Epithelial cell of esophagus (primary cell): ENCODE measurements around the gene ABLIM1.

Source experiments
- DNase-seq: peaks from one replicate; pipeline ENCODE4 v3.0.0; 2010; ENCODE audit warnings: low read depth
- H3K4me3 ChIP-seq: 2 replicates; pipeline ENCODE4 v1.5.1; 2011; ENCODE audit warnings: mild to moderate bottlenecking, low read length, control low read depth
- TF ChIP-seq, protein P1 (sequence below): IDR thresholded peaks from 2 replicates; pipeline ENCODE4 v1.5.1; 2011; ENCODE audit warnings: low read depth, mild to moderate bottlenecking, low read length, control low read depth, inconsistent platforms; ENCODE audit not compliant: insufficient read depth; ENCODE audit errors: missing control alignments

The ABLIM1 gene

DNA sequence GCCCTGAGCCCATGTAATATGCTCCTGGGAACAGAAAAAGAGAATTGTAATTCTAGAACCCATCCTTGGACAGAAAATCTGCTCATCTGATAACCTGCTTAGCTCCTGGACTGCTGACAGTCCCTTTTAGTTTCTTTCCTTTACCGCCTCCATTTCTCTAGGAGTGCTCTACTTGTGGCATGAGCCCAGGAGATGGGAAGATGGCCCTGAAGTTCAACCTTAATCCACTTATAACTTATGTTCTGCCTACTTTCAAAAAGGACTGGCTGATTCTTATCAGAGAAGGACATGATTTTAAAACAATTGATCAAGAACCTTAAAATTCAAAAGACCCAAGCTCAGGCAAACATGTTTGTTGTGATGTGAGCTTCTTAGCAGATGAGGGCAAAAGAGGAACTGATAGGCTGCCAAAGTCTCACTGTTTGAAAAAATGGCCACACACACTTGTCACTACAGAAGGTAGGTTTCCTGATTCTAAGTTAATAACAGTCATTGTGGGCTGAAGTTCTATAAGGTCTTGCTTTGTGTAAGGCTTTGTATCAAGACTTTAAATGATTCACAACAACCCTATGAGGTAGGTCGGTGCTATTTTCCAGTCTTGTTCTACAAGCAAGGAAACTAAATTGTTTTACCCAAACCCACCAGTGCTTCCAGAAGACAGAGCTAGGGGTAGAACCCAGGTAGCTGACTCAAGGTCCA lies 159.5 kb downstream of the ABLIM1 start:
- no peak for DNase-seq
- TF ChIP-seq, protein P1, sequence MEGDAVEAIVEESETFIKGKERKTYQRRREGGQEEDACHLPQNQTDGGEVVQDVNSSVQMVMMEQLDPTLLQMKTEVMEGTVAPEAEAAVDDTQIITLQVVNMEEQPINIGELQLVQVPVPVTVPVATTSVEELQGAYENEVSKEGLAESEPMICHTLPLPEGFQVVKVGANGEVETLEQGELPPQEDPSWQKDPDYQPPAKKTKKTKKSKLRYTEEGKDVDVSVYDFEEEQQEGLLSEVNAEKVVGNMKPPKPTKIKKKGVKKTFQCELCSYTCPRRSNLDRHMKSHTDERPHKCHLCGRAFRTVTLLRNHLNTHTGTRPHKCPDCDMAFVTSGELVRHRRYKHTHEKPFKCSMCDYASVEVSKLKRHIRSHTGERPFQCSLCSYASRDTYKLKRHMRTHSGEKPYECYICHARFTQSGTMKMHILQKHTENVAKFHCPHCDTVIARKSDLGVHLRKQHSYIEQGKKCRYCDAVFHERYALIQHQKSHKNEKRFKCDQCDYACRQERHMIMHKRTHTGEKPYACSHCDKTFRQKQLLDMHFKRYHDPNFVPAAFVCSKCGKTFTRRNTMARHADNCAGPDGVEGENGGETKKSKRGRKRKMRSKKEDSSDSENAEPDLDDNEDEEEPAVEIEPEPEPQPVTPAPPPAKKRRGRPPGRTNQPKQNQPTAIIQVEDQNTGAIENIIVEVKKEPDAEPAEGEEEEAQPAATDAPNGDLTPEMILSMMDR = no peak
- H3K4me3 ChIP-seq = no peak overlapping the region

DNA sequence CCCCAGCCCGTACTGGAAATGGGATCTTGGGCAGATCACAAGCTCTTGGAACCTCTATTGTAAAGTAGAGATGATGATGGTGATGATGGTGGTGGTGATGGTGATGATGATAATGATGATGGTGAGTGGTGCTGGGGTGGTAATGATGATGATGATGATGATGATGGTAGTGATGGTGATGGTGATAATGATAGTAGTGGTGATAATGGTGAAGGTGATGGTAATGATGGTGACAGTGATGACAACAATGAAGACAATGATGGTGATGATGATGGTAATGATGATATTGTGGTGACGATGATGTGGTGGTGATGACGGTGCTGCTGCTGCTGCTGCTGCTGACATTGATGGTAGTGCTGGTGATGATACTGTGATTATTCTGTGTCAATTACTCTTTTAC lies 162.8 kb downstream of the ABLIM1 start:
- H3K4me3 ChIP-seq = no peak overlapping the region
- no peak for DNase-seq
- TF ChIP-seq, protein P1 = no peak

DNA sequence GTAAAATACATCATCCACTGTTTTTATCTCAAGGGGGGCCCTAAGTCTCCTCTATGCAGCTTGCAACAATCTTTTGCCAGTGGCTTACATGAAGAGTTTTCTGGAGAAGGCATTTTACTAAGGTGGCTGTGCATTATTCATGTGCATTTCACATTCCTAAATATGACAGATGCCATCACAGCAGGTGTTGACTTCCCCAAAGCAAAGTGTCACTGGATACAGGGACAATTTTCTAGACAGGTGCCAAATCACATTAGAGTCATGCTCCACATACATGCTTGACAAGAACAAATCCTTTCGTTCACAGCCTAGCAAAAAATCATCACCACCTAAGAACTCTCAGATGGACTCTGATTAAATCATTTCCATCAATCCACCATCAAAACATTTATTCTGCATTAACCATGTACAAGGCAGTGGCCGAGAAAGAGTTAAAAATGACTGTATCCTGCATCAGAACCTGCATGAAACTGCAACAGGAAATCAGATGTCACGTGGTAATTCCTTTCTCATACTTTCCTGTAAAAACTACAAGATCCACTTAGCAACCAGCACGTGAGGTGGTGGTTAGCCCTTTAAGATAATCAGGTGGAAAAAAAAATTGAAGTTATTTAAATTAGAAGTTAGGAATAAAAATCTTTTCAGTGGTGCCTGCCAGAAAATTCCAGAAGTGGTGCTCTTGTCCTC lies 165.6 kb downstream of the ABLIM1 start:
- peak; percentile 28 for DNase-seq
- TF ChIP-seq, protein P1 = no peak
- no peak overlapping the region for H3K4me3 ChIP-seq

DNA sequence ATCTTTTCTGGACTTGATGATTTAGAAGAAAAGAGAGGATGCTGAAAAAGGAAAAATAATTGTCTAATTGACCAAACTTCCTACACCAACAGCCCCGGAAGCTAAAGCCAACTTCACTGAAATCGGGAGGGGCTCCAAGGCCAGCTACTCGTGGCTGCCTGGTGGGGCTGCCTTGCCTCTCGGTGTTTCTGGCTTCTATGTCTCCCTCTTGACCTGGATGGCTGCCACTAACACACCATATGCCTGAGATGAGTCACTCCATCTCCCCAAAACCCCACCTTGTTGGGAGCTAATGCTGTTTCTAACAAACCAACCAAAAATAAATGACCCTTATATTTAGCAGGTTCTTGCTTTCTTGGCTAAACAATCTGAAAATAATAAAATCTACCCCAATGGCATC lies 166.1 kb downstream of the ABLIM1 start:
- no peak overlapping the region for H3K4me3 ChIP-seq

DNA sequence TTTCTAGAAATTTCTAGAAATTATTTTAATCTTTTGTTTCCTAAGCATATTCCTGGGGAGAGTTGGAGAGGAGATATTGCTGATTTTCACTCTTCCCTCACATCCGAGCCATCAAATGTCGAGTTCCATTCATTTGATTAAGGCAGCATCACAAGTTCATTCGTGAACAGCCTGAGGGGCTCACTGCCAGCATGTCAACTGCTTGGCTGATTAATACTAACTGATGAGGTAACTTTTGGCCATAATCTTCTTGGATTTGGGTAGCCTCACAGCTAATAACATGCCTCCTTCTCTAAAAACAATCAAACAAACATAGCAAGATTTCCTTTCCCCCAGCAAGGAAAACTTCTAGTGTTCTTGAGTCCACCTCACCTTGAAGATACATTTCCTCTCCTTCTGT lies 166.7 kb downstream of the ABLIM1 start:
- no peak overlapping the region for H3K4me3 ChIP-seq
- DNase-seq = peak; percentile 70
- TF ChIP-seq, protein P1 = no peak

More for the DNA sequence above, 166.1 kb downstream of the ABLIM1 start:
- peak; percentile 23 for DNase-seq
- TF ChIP-seq, protein P1 = no peak

DNA sequence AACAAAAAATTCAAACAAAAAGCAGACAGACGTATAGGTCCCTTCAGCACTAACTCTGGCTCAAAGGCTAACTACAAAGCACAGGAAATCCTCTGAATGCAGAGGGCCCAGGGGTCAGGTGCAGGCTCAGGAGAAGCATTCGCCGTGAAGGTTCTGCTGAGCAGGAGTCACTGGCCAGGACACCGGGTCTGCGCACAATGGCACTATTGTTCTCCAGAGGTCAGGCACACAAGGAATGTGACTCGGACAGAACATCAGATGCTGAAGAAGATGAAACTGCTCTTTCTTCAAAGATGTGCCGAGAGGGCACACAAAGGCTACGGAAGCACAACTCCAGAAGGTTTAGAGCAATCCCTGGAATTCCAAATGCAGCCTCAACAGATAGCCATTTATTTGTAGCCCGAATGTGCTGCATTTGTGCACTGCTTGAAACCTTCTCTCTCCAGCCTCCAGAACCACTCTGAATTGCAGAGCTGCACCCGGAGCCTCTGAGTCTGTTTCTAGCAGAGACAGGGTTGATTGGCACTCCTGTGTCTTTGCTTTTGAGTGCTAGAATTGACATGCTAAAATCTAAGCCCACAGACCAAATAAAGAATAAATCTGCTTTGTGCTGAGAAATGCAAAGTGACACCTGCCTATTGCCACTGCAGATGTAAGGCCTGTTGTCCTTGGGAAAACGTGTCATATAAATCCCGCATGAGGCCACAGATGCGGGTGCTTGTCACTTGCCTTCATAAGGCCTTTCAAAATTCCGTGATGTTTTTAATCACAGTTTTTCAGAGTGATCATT lies 168.4 kb downstream of the ABLIM1 start:
- TF ChIP-seq, protein P1 = no peak
- no peak overlapping the region for H3K4me3 ChIP-seq
- no peak for DNase-seq
